Measurements from ENCODE around the gene TMEM184B. TPM values are rescaled to one million over a fixed set of nuclear protein-coding genes. Genes with fewer than 3 reads are reported as not detected.

Gene TMEM184B
- total RNA-seq, 1 donor from 2014 or later: 88.0 TPM

DNA sequence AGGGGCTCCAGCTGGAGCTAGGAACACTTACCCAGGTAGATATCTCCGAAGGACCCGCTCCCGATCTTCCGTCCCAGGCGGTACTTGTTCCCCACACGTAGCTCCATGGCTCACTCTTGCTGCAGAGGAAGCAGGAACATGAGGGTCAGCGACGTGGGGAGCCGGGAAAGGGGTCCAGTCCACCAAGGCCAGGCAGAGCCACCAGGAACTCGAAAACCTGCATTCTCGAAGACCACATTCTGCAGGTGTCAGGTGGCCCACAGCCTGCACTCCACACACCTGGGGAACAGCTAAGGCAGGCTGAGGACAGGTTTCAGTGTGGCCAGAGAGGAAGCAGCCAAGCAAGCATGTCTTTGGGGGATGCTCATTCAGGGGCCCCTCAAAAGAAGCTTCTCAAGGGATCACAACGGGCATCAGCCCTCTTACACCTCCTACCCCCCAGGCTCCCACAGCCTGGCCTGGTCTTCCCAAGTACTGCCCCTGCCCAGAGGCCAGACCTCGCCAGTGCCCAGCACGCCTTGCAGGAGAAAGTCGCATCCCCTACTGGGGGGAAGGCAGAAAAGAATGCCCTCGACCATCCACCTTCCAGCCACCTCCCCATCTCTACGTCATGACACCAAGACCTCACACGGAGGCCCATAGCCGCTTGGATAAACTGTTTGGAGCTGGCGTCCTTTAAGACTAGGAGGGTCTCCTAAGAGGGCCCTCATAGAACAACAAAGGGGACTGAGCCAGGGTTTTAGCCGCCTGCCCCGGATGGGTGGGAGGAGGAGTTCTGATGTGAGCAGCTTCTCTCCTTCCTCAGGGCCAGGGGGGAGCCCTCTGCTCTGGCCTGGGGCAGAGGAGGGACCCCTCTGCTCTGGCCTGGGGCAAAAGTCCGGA, 41.5 kb upstream of the TMEM184B start:
- TF ChIP-seq, protein P1, sequence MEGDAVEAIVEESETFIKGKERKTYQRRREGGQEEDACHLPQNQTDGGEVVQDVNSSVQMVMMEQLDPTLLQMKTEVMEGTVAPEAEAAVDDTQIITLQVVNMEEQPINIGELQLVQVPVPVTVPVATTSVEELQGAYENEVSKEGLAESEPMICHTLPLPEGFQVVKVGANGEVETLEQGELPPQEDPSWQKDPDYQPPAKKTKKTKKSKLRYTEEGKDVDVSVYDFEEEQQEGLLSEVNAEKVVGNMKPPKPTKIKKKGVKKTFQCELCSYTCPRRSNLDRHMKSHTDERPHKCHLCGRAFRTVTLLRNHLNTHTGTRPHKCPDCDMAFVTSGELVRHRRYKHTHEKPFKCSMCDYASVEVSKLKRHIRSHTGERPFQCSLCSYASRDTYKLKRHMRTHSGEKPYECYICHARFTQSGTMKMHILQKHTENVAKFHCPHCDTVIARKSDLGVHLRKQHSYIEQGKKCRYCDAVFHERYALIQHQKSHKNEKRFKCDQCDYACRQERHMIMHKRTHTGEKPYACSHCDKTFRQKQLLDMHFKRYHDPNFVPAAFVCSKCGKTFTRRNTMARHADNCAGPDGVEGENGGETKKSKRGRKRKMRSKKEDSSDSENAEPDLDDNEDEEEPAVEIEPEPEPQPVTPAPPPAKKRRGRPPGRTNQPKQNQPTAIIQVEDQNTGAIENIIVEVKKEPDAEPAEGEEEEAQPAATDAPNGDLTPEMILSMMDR (IDR thresholded peaks at IDR 0.05): no peak
- peak overlapping the region; percentile 97 for H3K27ac Mint-ChIP-seq (ENCODE audit: unreplicated experiment)
- no peak for DNase-seq (ENCODE audit: extremely low spot score, unreplicated experiment)
- H3K36me3 Mint-ChIP-seq (ENCODE audit: unreplicated experiment): peaks cover 10% of the 10 kb centered on the region
- peak overlapping the region; percentile 93 for H3K4me3 Mint-ChIP-seq (ENCODE audit: unreplicated experiment)
- no peaks in the 10 kb centered on the region for H3K9me3 Mint-ChIP-seq (ENCODE audit: unreplicated experiment)
- peaks cover 81% of the 10 kb centered on the region for H3K4me1 Mint-ChIP-seq (ENCODE audit: unreplicated experiment)
- no peaks in the 10 kb centered on the region for H3K27me3 Mint-ChIP-seq (ENCODE audit: unreplicated experiment)

DNA sequence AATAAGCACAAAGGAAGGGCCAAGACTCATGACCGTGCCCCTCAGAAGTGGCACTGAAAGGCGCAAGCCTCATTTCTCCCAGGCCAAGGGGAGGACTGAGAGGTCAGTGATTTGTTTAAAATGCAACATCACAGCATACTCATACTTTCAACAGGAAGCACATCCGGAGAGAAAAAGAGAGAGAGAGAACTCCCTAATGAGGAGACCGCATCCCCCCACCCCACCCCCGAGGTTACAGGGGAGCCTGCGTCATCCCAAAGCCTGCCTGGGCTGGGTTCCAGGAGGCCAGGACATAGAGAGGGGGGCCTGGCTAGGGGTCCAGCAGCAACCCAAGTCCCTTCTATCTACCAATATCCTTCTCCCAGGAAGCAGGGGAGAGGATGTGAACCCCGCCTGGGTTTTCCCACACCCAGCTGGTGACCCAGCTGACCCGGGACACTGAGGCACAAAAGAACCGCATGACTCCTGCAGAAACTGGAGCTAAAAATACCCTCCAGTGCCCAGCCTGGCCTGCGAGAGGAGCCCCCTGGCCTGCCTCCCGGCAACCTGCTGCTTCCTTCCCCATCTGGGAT, 40.7 kb upstream of the TMEM184B start:
- DNase-seq (ENCODE audit: extremely low spot score, unreplicated experiment): no peak
- Mint-ChIP-seq H3K4me1 (ENCODE audit: unreplicated experiment) (peaks cover 83% of the 10 kb centered on the region), H3K27ac (ENCODE audit: unreplicated experiment) (peak overlapping the region; percentile 97), H3K27me3 (ENCODE audit: unreplicated experiment) (no peaks in the 10 kb centered on the region), H3K36me3 (ENCODE audit: unreplicated experiment) (peaks cover 17% of the 10 kb centered on the region), H3K9me3 (ENCODE audit: unreplicated experiment) (no peaks in the 10 kb centered on the region), H3K4me3 (ENCODE audit: unreplicated experiment) (peak overlapping the region; percentile 93)
- TF ChIP-seq, protein P1 (IDR thresholded peaks at IDR 0.05): no peak

DNA sequence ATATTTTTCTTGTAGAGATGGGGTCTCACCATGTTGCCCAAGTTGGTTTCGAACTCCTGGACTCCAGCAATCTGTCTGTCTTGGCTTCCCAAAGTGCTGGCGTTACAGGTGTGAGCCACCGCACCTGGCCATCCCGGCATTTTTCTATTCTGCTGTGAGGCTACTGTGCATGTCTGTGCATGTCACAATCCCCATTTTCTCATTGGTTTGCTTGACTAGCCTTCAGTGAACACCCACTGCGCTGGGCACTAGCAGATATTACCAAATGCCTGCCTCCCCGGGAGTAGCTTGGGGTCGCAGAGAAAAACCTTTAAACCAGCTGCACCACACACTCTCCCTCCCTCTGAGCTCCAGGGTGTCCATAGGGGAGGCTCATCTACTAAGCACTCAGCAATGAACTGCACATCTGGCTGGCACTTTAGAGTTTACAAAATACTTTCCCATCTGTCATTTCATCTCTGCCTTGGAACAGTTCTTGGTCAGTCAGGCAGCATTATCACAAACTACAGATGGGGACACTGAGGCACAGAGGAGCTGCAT, 39.5 kb upstream of the TMEM184B start:
- Mint-ChIP-seq H3K27ac (ENCODE audit: unreplicated experiment) (peak overlapping the region; percentile 78), H3K36me3 (ENCODE audit: unreplicated experiment) (peaks cover 22% of the 10 kb centered on the region), H3K9me3 (ENCODE audit: unreplicated experiment) (no peaks in the 10 kb centered on the region), H3K4me1 (ENCODE audit: unreplicated experiment) (peaks cover 76% of the 10 kb centered on the region), H3K4me3 (ENCODE audit: unreplicated experiment) (no peak overlapping the region), H3K27me3 (ENCODE audit: unreplicated experiment) (no peaks in the 10 kb centered on the region)
- DNase-seq (ENCODE audit: extremely low spot score, unreplicated experiment): no peak
- TF ChIP-seq, protein P1 (IDR thresholded peaks at IDR 0.05): no peak

DNA sequence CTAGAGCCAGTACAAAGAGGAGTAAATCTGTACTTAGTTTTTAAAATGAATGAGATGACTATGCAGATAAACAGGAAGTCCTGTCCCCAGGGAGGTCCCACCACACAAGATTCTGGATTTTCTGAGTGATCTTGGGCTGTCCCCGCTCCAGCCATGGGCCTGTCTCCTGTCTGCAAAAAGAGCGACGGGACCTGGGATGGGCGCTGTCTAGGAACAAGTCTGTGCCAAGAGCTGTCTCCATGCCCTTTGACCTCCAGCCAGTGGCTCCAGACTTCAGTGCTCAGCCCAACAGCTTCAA, 38.5 kb upstream of the TMEM184B start:
- H3K4me3 Mint-ChIP-seq (ENCODE audit: unreplicated experiment): peak overlapping the region; percentile 38
- TF ChIP-seq, protein P1 (IDR thresholded peaks at IDR 0.05): no peak
- peaks cover 78% of the 10 kb centered on the region for H3K4me1 Mint-ChIP-seq (ENCODE audit: unreplicated experiment)
- DNase-seq (ENCODE audit: extremely low spot score, unreplicated experiment): no peak
- H3K9me3 Mint-ChIP-seq (ENCODE audit: unreplicated experiment): no peaks in the 10 kb centered on the region
- peak overlapping the region; percentile 78 for H3K27ac Mint-ChIP-seq (ENCODE audit: unreplicated experiment)
- H3K36me3 Mint-ChIP-seq (ENCODE audit: unreplicated experiment): peaks cover 24% of the 10 kb centered on the region
- H3K27me3 Mint-ChIP-seq (ENCODE audit: unreplicated experiment): no peaks in the 10 kb centered on the region

All from osteocyte (in vitro differentiated cells).